Activated CD4-positive, alpha-beta memory T cell treated with anti-CD3 and anti-CD28 coated beads for 36 hours (primary cell): ENCODE data around the gene ZNF460. TPM values are rescaled to one million over a fixed set of nuclear protein-coding genes. Genes with fewer than 3 reads are reported as not detected.
"Not testable (repeated sequence)": the region's sequence is repeated elsewhere in the genome, so short reads cannot be mapped to it uniquely, and the experiment has no call there.

ENCODE experiments used
- CTCF ChIA-PET: fragments of 350-600 bp; sonication (Branson Sonifier 250); formaldehyde crosslinking; loops from one replicate; lab custom pipeline; 2021; ENCODE audit warnings: antibody characterized with exemption, inconsistent platforms; lab: Charles Lee
- POLR2A ChIA-PET: fragments of 350-600 bp; sonication (Branson Sonifier 250); formaldehyde crosslinking; loops from one replicate; lab custom pipeline; 2021; ENCODE audit warnings: antibody characterized with exemption; lab: Charles Lee
- DNase-seq: peaks from one replicate; pipeline ENCODE4 v3.0.0-alpha.2; 2020
- H3K27ac Mint-ChIP-seq: one replicate; pipeline ENCODE4 v1.8.0; 2021; ENCODE audit warnings: mixed read lengths
- H3K27me3 Mint-ChIP-seq: one replicate; pipeline ENCODE4 v1.8.0; 2021; ENCODE audit warnings: mixed read lengths
- H3K36me3 Mint-ChIP-seq: one replicate; pipeline ENCODE4 v1.8.0; 2021; ENCODE audit warnings: mixed read lengths
- H3K4me1 Mint-ChIP-seq: one replicate; pipeline ENCODE4 v1.8.0; 2021; ENCODE audit warnings: low read depth, mixed read lengths
- H3K4me3 Mint-ChIP-seq: one replicate; pipeline ENCODE4 v1.8.0; 2021; ENCODE audit warnings: mild to moderate bottlenecking, mixed read lengths
- H3K9me3 Mint-ChIP-seq: one replicate; pipeline ENCODE4 v1.8.0; 2021; ENCODE audit warnings: mixed read lengths
- intact Hi-C: fragments of 100-400 bp; cut with micrococcal nuclease; formaldehyde crosslinking; loops from one replicate; pipeline ENCODE4 v1.15.1; 2023
- total RNA-seq, 2 experiments: library from RNA; stranded (reverse); gene quantifications; one replicate each; pipeline ENCODE4 v1.2.3, GENCODE V29; 2021

ZNF460 gene
- total RNA-seq, 2 experiments from 2014 or later = 45.5 to 45.8 TPM

DNA sequence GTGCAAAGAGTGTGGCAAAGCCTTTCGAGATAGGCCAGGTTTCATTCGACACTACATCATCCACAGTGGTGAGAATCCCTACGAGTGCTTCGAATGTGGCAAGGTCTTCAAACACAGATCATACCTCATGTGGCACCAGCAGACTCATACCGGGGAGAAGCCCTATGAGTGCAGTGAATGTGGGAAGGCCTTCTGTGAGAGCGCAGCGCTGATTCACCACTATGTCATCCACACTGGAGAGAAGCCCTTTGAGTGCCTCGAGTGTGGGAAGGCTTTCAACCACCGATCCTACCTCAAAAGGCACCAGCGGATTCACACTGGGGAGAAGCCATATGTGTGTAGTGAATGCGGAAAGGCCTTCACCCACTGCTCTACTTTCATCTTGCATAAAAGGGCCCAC lies 26.5 kb upstream of the ZNF460 start:
- H3K4me1 Mint-ChIP-seq, CTCF ChIA-PET, H3K27me3 Mint-ChIP-seq, H3K27ac Mint-ChIP-seq, H3K4me3 Mint-ChIP-seq, POLR2A ChIA-PET, intact Hi-C loops, DNase-seq: not testable (repeated sequence)
- H3K9me3 Mint-ChIP-seq = peaks cover 65% of the 10 kb centered on the region
- H3K36me3 Mint-ChIP-seq = peaks cover 81% of the 10 kb centered on the region

DNA sequence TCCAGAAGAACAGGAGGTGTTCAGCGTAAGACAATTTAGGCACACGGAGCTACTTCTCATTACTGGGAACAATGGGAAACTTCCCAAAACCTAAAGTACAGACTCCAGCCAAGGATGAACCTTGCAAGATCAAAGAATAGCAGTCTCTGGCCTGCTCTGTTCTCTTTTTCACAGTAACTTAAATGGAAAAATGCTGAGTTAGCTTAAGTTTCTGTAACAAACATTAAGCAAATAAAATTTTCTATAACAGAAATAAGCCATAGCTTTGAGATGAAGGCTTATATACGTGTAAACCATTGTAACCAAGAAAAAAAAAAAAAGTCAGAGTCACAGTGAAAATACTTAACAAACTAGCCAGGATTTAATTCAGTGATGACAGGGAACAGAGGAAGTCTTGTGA lies 18.2 kb upstream of the ZNF460 start:
- CTCF ChIA-PET = no interaction called here
- intact Hi-C loops = no loop called here
- H3K4me3 Mint-ChIP-seq = no peak overlapping the region
- no peak overlapping the region for H3K27ac Mint-ChIP-seq
- H3K9me3 Mint-ChIP-seq = peaks cover 68% of the 10 kb centered on the region
- POLR2A ChIA-PET = no interaction called here
- DNase-seq = no peak
- H3K36me3 Mint-ChIP-seq = peaks cover 58% of the 10 kb centered on the region
- no peaks in the 10 kb centered on the region for H3K4me1 Mint-ChIP-seq
- no peaks in the 10 kb centered on the region for H3K27me3 Mint-ChIP-seq

- Mint-ChIP-seq H3K9me3 (peaks cover 64% of the 10 kb centered on the region), H3K36me3 (peaks cover 56% of the 10 kb centered on the region), H3K4me3 (no peak overlapping the region), H3K4me1 (no peaks in the 10 kb centered on the region), H3K27ac (no peak overlapping the region), H3K27me3 (no peaks in the 10 kb centered on the region)
- DNase-seq = no peak
- CTCF ChIA-PET = no interaction called here
- intact Hi-C loops = no loop called here
- POLR2A ChIA-PET = no interaction called here
These were observed 17.0 kb upstream of the ZNF460 start for GRCh38 chr19:57263244-57263741.

DNA sequence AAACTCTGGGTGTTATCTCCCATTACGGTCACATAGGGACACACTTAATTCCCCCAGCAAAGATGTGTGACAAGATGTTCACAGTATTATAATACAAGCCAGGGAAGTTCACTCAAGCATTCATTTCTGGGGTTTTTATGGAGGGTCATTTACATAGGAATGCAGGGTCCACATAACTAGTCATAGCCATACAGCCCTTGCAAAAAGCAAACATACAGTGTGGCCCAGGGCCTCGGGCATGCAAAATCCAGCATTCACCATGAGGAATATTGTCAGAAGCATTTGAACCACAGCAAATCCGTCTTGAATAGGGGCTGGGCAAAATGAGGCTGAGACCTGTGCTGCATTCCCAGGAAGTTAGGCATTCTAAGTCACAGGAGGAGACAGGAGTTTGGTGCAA lies 13.0 kb upstream of the ZNF460 start:
- POLR2A ChIA-PET = no interaction called here

GRCh38 chr19:57269515-57270250 lies 10.6 kb upstream of the ZNF460 start:
- Mint-ChIP-seq H3K27me3 (no peaks in the 10 kb centered on the region), H3K9me3 (peaks cover 29% of the 10 kb centered on the region), H3K36me3 (peaks cover 41% of the 10 kb centered on the region), H3K27ac (peak overlapping the region; percentile 4), H3K4me1 (peaks cover 5% of the 10 kb centered on the region), H3K4me3 (no peak overlapping the region)
- POLR2A ChIA-PET = no interaction called here
- intact Hi-C loops = no loop called here
- no peak for DNase-seq
- CTCF ChIA-PET = no interaction called here

More for the DNA sequence above, 13.0 kb upstream of the ZNF460 start:
- intact Hi-C loops = no loop called here
- no peak overlapping the region for H3K27ac Mint-ChIP-seq
- no peak for DNase-seq
- H3K4me1 Mint-ChIP-seq = peaks cover 5% of the 10 kb centered on the region
- no peaks in the 10 kb centered on the region for H3K27me3 Mint-ChIP-seq
- peaks cover 42% of the 10 kb centered on the region for H3K9me3 Mint-ChIP-seq
- no peak overlapping the region for H3K4me3 Mint-ChIP-seq
- peaks cover 36% of the 10 kb centered on the region for H3K36me3 Mint-ChIP-seq
- CTCF ChIA-PET = no interaction called here

DNA sequence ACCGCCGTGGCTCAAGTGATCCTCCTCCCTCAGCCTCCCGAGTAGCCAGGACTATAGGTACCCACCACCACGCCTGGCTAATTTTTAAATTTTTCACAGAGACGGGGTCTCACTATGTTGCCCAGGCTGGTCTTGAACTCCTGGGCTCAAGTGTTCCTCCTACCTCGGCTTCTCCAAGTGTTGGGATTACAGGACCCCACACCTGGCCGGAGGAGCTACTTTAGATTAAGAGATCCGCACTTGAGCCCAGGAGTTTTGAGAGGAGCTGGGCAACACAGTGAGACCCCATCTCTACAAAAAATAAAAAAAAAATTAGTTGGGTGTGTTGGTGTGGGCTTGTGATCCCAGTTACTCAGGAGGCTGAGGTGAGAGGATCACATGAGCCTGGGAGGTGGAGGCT lies 9.0 kb upstream of the ZNF460 start:
- no peak overlapping the region for H3K4me3 Mint-ChIP-seq
- H3K27ac Mint-ChIP-seq = no peak overlapping the region
- no peaks in the 10 kb centered on the region for H3K27me3 Mint-ChIP-seq
- ChIA-PET CTCF (no interaction called here), POLR2A (no interaction called here)
- intact Hi-C loops = no loop called here
- peaks cover 46% of the 10 kb centered on the region for H3K36me3 Mint-ChIP-seq
- peaks cover 5% of the 10 kb centered on the region for H3K4me1 Mint-ChIP-seq
- peaks cover 15% of the 10 kb centered on the region for H3K9me3 Mint-ChIP-seq
- DNase-seq = no peak

GRCh38 chr19:57273014-57273413 lies 7.3 kb upstream of the ZNF460 start:
- POLR2A ChIA-PET = no interaction called here
- DNase-seq = no peak
- intact Hi-C loops = no loop called here

GRCh38 chr19:57276430-57276829 lies 3.9 kb upstream of the ZNF460 start:
- Mint-ChIP-seq H3K36me3 (peaks cover 42% of the 10 kb centered on the region), H3K4me1 (peaks cover 5% of the 10 kb centered on the region), H3K9me3 (peaks cover 7% of the 10 kb centered on the region), H3K27ac (no peak overlapping the region), H3K27me3 (no peaks in the 10 kb centered on the region), H3K4me3 (no peak overlapping the region)
- no peak for DNase-seq
- intact Hi-C loops = no loop called here
- CTCF ChIA-PET = no interaction called here
- POLR2A ChIA-PET = no interaction called here

More at GRCh38 chr19:57273014-57273413, 7.3 kb upstream of the ZNF460 start:
- no peak overlapping the region for H3K27ac Mint-ChIP-seq
- H3K27me3 Mint-ChIP-seq = no peaks in the 10 kb centered on the region
- peaks cover 5% of the 10 kb centered on the region for H3K4me1 Mint-ChIP-seq
- H3K9me3 Mint-ChIP-seq = peaks cover 11% of the 10 kb centered on the region
- CTCF ChIA-PET = no interaction called here
- H3K36me3 Mint-ChIP-seq = peaks cover 43% of the 10 kb centered on the region
- H3K4me3 Mint-ChIP-seq = no peak overlapping the region

DNA sequence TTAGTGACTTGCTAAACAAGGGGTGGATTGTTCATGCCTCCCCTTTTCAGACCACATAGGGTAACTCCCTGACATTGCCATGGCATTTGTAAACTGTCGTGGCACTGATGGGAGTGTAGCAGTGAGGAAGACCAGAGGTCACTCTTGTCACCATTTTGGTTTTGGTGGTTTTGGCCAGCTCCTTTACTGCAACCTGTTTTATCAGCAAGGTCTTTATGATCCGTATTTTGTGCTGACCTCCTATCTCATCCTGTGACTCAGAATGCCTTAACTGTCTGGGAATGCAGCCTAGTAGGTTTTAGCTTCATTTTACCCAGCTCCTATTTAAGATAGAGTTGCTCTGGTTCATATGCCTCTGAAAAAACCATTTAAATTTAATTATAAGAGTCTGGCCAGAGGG lies 1.8 kb upstream of the ZNF460 start:
- intact Hi-C loops, POLR2A ChIA-PET, DNase-seq, CTCF ChIA-PET, H3K4me3 Mint-ChIP-seq, H3K27me3 Mint-ChIP-seq, H3K27ac Mint-ChIP-seq, H3K9me3 Mint-ChIP-seq: not testable (repeated sequence)
- Mint-ChIP-seq H3K36me3 (peaks cover 36% of the 10 kb centered on the region), H3K4me1 (peaks cover 21% of the 10 kb centered on the region)

DNA sequence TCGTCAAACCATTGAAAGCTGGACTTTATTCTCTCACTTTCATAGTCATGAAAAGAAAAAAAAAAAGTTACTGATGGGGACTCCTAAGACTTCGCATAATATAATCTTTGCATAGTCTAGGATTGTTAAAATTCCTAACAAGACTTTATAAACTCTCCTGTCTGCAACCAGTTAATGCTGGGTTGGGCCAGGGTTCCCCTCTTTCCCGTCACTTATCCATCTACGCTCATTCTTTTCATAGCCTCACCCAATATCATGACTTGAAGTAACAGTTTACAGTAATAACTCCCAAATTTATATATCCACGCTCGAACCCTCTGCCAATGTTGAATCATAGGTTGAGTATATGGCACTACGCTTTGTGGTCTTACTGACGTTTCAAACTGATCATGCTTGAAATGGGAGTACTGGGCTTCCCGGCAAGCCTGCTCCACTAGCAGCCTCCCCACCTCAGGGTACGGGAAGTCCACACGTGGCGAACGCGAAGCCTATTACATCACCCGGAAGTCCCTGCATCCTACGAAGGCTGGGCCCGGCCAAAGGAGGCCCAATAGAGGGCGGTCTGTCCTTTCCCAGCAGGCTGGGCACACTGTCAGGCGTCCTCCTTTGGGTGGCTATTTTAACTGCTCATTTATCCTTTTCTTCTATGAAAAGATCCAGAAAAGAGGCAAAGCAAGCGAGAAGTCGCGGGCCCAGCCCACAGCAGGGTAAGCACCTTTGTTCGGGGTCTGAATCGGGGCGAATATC lies 694 bp upstream of the ZNF460 start:
- no peaks in the 10 kb centered on the region for H3K9me3 Mint-ChIP-seq
- intact Hi-C loops = loop anchor here (1.0 to 10.0 kb wide), 11 partner anchors 39 to 905 kb away; partner anchors contain the start of genes TRAPPC2B, ZNF264, ZNF274 and ZNF304
- H3K36me3 Mint-ChIP-seq = peaks cover 39% of the 10 kb centered on the region
- no peak overlapping the region for H3K27ac Mint-ChIP-seq
- ChIA-PET POLR2A (no interaction called here), CTCF (no interaction called here)
- no peaks in the 10 kb centered on the region for H3K27me3 Mint-ChIP-seq
- H3K4me3 Mint-ChIP-seq = no peak overlapping the region
- DNase-seq = peak; percentile 91
- H3K4me1 Mint-ChIP-seq = peaks cover 28% of the 10 kb centered on the region

GRCh38 chr19:57280962-57281400 lies 696 bp downstream of the ZNF460 start:
- no peaks in the 10 kb centered on the region for H3K27me3 Mint-ChIP-seq
- DNase-seq = peak; percentile 29
- POLR2A ChIA-PET = no interaction called here
- H3K4me1 Mint-ChIP-seq = peaks cover 36% of the 10 kb centered on the region
- H3K4me3 Mint-ChIP-seq = no peak overlapping the region
- CTCF ChIA-PET = no interaction called here
- intact Hi-C loops = loop anchor here (1.0 to 10.0 kb wide), 9 partner anchors 39 to 904 kb away; partner anchors contain the start of genes TRAPPC2B, ZNF264, ZNF274 and ZNF329
- H3K36me3 Mint-ChIP-seq = peaks cover 44% of the 10 kb centered on the region
- H3K27ac Mint-ChIP-seq = no peak overlapping the region
- peaks cover 7% of the 10 kb centered on the region for H3K9me3 Mint-ChIP-seq

DNA sequence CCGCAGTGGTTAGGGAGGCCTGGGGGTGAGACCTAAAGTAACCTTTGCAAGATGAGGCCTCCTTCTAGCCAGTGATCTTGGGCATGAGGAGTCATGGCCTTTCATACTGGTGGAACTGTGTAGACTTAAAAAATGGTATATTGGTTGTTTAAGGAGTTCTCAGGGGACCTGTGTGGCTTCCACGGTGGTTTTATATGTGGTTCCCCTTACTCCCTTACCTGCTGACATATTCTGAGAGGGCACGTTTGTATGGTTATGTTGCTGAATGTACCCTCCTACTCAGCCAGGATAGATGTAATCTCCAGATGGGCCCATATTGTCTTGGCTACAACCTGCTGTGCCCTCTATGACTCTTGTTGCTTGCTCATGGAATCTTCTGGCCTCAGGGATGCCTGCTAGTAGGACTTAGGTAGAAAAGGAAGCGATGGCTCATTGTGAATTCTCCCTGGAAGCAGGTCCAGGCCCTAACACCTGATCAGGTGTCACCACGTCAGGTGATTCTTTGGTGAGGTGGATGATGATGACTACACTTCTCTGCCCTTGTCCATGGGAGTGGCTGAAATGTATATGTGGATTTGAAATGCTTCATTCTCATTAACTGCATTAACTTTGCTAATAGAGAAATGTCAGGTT lies 1.8 kb downstream of the ZNF460 start:
- ChIA-PET POLR2A (no interaction called here), CTCF (no interaction called here)
- peak; percentile 56 for DNase-seq
- Mint-ChIP-seq H3K36me3 (peaks cover 55% of the 10 kb centered on the region), H3K4me3 (peak overlapping the region; percentile 75), H3K27ac (peak overlapping the region; percentile 81), H3K27me3 (no peaks in the 10 kb centered on the region), H3K4me1 (peaks cover 38% of the 10 kb centered on the region), H3K9me3 (peaks cover 10% of the 10 kb centered on the region)
- intact Hi-C loops = loop anchor here (5.0 to 10.0 kb wide), 5 partner anchors 90 to 903 kb away; partner anchors contain the start of genes ZNF264, ZNF274, ZNF329 and ZNF552
